ENCODE data around the gene AGPAT4.

Gene AGPAT4

GRCh38 chr6:161080263-161080970, 193.4 kb downstream of the AGPAT4 start:
- Histone ChIP-seq H3K9me2 (replicated peaks; ENCODE audit: control insufficient read depth, low read length) (no peaks in the 10 kb centered on the region), H3K27ac (ENCODE audit: low read depth, low read length) (no peak overlapping the region)

More at GRCh38 chr6:161080263-161080970, 193.4 kb downstream of the AGPAT4 start:
- H3K27me3 ChIP-seq (ENCODE audit: control insufficient read depth, low read length) = no peaks in the 10 kb centered on the region
- H3K4me1 ChIP-seq (ENCODE audit: control insufficient read depth, low read length) = peaks cover 5% of the 10 kb centered on the region; the same call in 1 of the 2 replicates
- TF ChIP-seq CTCF (IDR thresholded peaks at IDR 0.05; ENCODE audit: low read depth, low read length, poor library complexity, severe bottlenecking) (no peak), EZH2phosphoT487 (IDR thresholded peaks at IDR 0.05; ENCODE audit: borderline replicate concordance, low read length) (no peak)
- H3K4me3 ChIP-seq (ENCODE audit: low read length) = no peak overlapping the region
- H3F3A ChIP-seq (ENCODE audit: control insufficient read depth, insufficient read depth) = no peaks in the 10 kb centered on the region
- H3K36me3 ChIP-seq (ENCODE audit: control insufficient read depth, low read length) = peaks cover 81% of the 10 kb centered on the region
- no peaks in the 10 kb centered on the region for H4K20me1 ChIP-seq (ENCODE audit: control insufficient read depth, insufficient read depth, low read depth, low read length)
- H3K9me3 ChIP-seq (ENCODE audit: control insufficient read depth, insufficient read depth, low read length) = no peaks in the 10 kb centered on the region
- H3K4me2 ChIP-seq (ENCODE audit: low read length) = no peak overlapping the region
- H3K79me2 ChIP-seq (ENCODE audit: control insufficient read depth, low read length) = no peaks in the 10 kb centered on the region

Measured in DOHH2 (cell line).